IPS-20b (cell line): ENCODE data around the gene FAM174A.
A peak's percentile ranks its signal among the peaks of the same experiment; 100 is the strongest.

Experiments
- H3K27ac ChIP-seq: one replicate; pipeline ENCODE4 v1.5.1; 2013; ENCODE audit warnings: low read length
- H3K27me3 ChIP-seq: 2 replicates; pipeline ENCODE4 v1.6.1; 2013; ENCODE audit warnings: mild to moderate bottlenecking, low read length, inconsistent platforms; ENCODE audit not compliant: insufficient read depth
- H3K36me3 ChIP-seq: 2 replicates; pipeline ENCODE4 v1.6.1; 2013; ENCODE audit warnings: low read depth, mild to moderate bottlenecking, inconsistent platforms, low read length, moderate library complexity; ENCODE audit not compliant: insufficient read depth
- H3K4me1 ChIP-seq: 2 replicates; pipeline ENCODE4 v1.6.1; 2013; ENCODE audit warnings: mild to moderate bottlenecking, control low read depth, inconsistent platforms, low read length, moderate library complexity; ENCODE audit not compliant: insufficient read depth
- H3K4me3 ChIP-seq: 2 replicates; pipeline ENCODE4 v1.5.1; 2013; ENCODE audit warnings: mild to moderate bottlenecking, low read length, inconsistent platforms
- H3K9ac ChIP-seq: 2 replicates; pipeline ENCODE4 v1.6.1; 2013; ENCODE audit warnings: low read depth, mild to moderate bottlenecking, inconsistent platforms, low read length, moderate library complexity
- H3K9me3 ChIP-seq: 2 replicates; pipeline ENCODE4 v1.6.1; 2013; ENCODE audit warnings: mild to moderate bottlenecking, low read depth, low read length, inconsistent platforms; ENCODE audit not compliant: insufficient read depth

FAM174A gene

GRCh38 chr5:100535060-100536005 lies at the start of gene FAM174A:
FAM174A (plus strand) TSS chr5:100535374; CDS start chr5:100535531, 157 bp downstream.
- peaks cover 20% of the 10 kb centered on the region; the same call in 1 of the 2 replicates for H3K9me3 ChIP-seq

GRCh38 chr5:100493996-100494395 lies 41.2 kb upstream of the FAM174A start:
- H3K27me3 ChIP-seq = no peaks in the 10 kb centered on the region
- no peak overlapping the region for H3K27ac ChIP-seq
- no peaks in the 10 kb centered on the region for H3K4me1 ChIP-seq
- no peak overlapping the region for H3K4me3 ChIP-seq
- no peak overlapping the region for H3K9ac ChIP-seq
- peaks cover 9% of the 10 kb centered on the region for H3K9me3 ChIP-seq
- no peaks in the 10 kb centered on the region for H3K36me3 ChIP-seq

More at GRCh38 chr5:100535060-100536005, at the start of gene FAM174A:
- Histone ChIP-seq H3K27me3 (no peaks in the 10 kb centered on the region), H3K4me3 (peak within 1 kb of the TSS; percentile 77), H3K36me3 (peaks cover 4% of the 10 kb centered on the region; the same call in 1 of the 2 replicates), H3K4me1 (peaks cover 6% of the 10 kb centered on the region; the same call in 1 of the 2 replicates), H3K9ac (peak within 1 kb of the TSS; percentile 74; the same call in 1 of the 2 replicates), H3K27ac (peak within 1 kb of the TSS; percentile 13)

- H3K27ac ChIP-seq = no peak overlapping the region
- H3K9me3 ChIP-seq = no peaks in the 10 kb centered on the region
- H3K36me3 ChIP-seq = no peaks in the 10 kb centered on the region
- H3K9ac ChIP-seq = no peak overlapping the region
- H3K4me1 ChIP-seq = no peaks in the 10 kb centered on the region
- no peaks in the 10 kb centered on the region for H3K27me3 ChIP-seq
- no peak overlapping the region for H3K4me3 ChIP-seq
Observed at GRCh38 chr5:100496296-100496695, 38.9 kb upstream of the FAM174A start.

- Histone ChIP-seq H3K27ac (no peak overlapping the region), H3K4me3 (no peak overlapping the region), H3K9ac (no peak overlapping the region), H3K9me3 (no peaks in the 10 kb centered on the region), H3K27me3 (no peaks in the 10 kb centered on the region), H3K4me1 (no peaks in the 10 kb centered on the region), H3K36me3 (no peaks in the 10 kb centered on the region)
Observed at GRCh38 chr5:100502684-100503083, 32.5 kb upstream of the FAM174A start.

- no peak overlapping the region for H3K9ac ChIP-seq
- no peaks in the 10 kb centered on the region for H3K27me3 ChIP-seq
- no peaks in the 10 kb centered on the region for H3K4me1 ChIP-seq
- no peaks in the 10 kb centered on the region for H3K36me3 ChIP-seq
- no peak overlapping the region for H3K27ac ChIP-seq
- H3K4me3 ChIP-seq = no peak overlapping the region
- H3K9me3 ChIP-seq = no peaks in the 10 kb centered on the region
Observed at GRCh38 chr5:100505984-100506670, 29.0 kb upstream of the FAM174A start.

GRCh38 chr5:100516285-100516684 lies 18.9 kb upstream of the FAM174A start:
- Histone ChIP-seq H3K9ac (no peak overlapping the region), H3K27ac (no peak overlapping the region), H3K4me3 (no peak overlapping the region), H3K27me3 (no peaks in the 10 kb centered on the region), H3K9me3 (peaks cover 3% of the 10 kb centered on the region; the same call in 1 of the 2 replicates), H3K4me1 (no peaks in the 10 kb centered on the region), H3K36me3 (no peaks in the 10 kb centered on the region)

GRCh38 chr5:100517301-100517974 lies 17.7 kb upstream of the FAM174A start:
- no peaks in the 10 kb centered on the region for H3K36me3 ChIP-seq
- H3K9ac ChIP-seq = no peak overlapping the region
- no peaks in the 10 kb centered on the region for H3K4me1 ChIP-seq
- no peaks in the 10 kb centered on the region for H3K27me3 ChIP-seq
- no peak overlapping the region for H3K27ac ChIP-seq
- no peak overlapping the region for H3K4me3 ChIP-seq
- H3K9me3 ChIP-seq = peaks cover 3% of the 10 kb centered on the region; the same call in 1 of the 2 replicates

- H3K9ac ChIP-seq = no peak overlapping the region
Observed at GRCh38 chr5:100518377-100518776, 16.8 kb upstream of the FAM174A start.

GRCh38 chr5:100519075-100519474 lies 16.1 kb upstream of the FAM174A start:
- Histone ChIP-seq H3K4me3 (no peak overlapping the region), H3K27me3 (no peaks in the 10 kb centered on the region), H3K27ac (no peak overlapping the region), H3K4me1 (no peaks in the 10 kb centered on the region), H3K9ac (no peak overlapping the region), H3K36me3 (no peaks in the 10 kb centered on the region), H3K9me3 (peaks cover 3% of the 10 kb centered on the region; the same call in 1 of the 2 replicates)

More at GRCh38 chr5:100518377-100518776, 16.8 kb upstream of the FAM174A start:
- no peaks in the 10 kb centered on the region for H3K36me3 ChIP-seq
- no peaks in the 10 kb centered on the region for H3K27me3 ChIP-seq
- no peak overlapping the region for H3K4me3 ChIP-seq
- H3K27ac ChIP-seq = no peak overlapping the region
- peaks cover 3% of the 10 kb centered on the region; the same call in 1 of the 2 replicates for H3K9me3 ChIP-seq
- H3K4me1 ChIP-seq = no peaks in the 10 kb centered on the region

- H3K4me1 ChIP-seq = no peaks in the 10 kb centered on the region
- no peak overlapping the region for H3K27ac ChIP-seq
- H3K4me3 ChIP-seq = no peak overlapping the region
Observed at GRCh38 chr5:100520348-100520747, 14.8 kb upstream of the FAM174A start.

GRCh38 chr5:100537946-100538345 lies 2.8 kb downstream of the FAM174A start:
- Histone ChIP-seq H3K4me3 (no peak overlapping the region), H3K27me3 (no peaks in the 10 kb centered on the region), H3K9me3 (no peaks in the 10 kb centered on the region), H3K4me1 (peaks cover 6% of the 10 kb centered on the region; the same call in 1 of the 2 replicates), H3K36me3 (no peaks in the 10 kb centered on the region), H3K27ac (no peak overlapping the region), H3K9ac (no peak overlapping the region)

More at GRCh38 chr5:100520348-100520747, 14.8 kb upstream of the FAM174A start:
- no peak overlapping the region for H3K9ac ChIP-seq
- H3K36me3 ChIP-seq = no peaks in the 10 kb centered on the region
- H3K9me3 ChIP-seq = peaks cover 3% of the 10 kb centered on the region; the same call in 1 of the 2 replicates
- no peaks in the 10 kb centered on the region for H3K27me3 ChIP-seq
